Measurements from ENCODE around the gene HK3. TPM values are rescaled to one million over a fixed set of nuclear protein-coding genes. Genes with fewer than 3 reads are reported as not detected.

HK3 gene
- total and polyA plus RNA-seq, 2 of the 8 experiments (the other 6 are each of a cell fraction or from before 2014, with no cell fraction given): not detected

- TF ChIP-seq ATF2 (IDR thresholded peaks at IDR 0.05; ENCODE audit: low read length) (no peak), HDAC6 (IDR thresholded peaks at IDR 0.05; ENCODE audit: low read depth, low read length) (no peak)
These were observed 13.0 kb upstream of the HK3 start (continued) for GRCh38 chr5:176912115-176912514.

Data from H1 (cell line).